ENCODE results near the gene SCD. TPM values are rescaled to one million over a fixed set of nuclear protein-coding genes. Genes with fewer than 3 reads are reported as not detected.

The SCD gene
- polyA plus RNA-seq, 2 donors = 57.6 to 73.1 TPM

- H3K27ac ChIP-seq (ENCODE audit: low read depth in 2 of 2, low read length in 1 of 2) = no peak overlapping the region
- H3K36me3 ChIP-seq (ENCODE audit: control insufficient read depth in 2 of 2, insufficient read depth in 2 of 2, low read length in 1 of 2) = peaks cover 0 to 3% of the 10 kb centered on the region in 2 donors
- no peak overlapping the region for H3K4me3 ChIP-seq (ENCODE audit: low read depth in 1 of 2, low read length in 2 of 2)
- no peaks in the 10 kb centered on the region for H3K9me3 ChIP-seq (ENCODE audit: control insufficient read depth in 2 of 2, insufficient read depth in 1 of 2, low read depth in 1 of 2, low read length in 1 of 2)
- H3K27me3 ChIP-seq (ENCODE audit: control insufficient read depth in 1 of 2, insufficient read depth in 2 of 2, low read length in 2 of 2) = no peaks in the 10 kb centered on the region
- no peaks in the 10 kb centered on the region for H3K4me1 ChIP-seq (ENCODE audit: control insufficient read depth in 2 of 2, insufficient read depth in 2 of 2, low read length in 1 of 2)
- WGBS, 2 donors = 95 to 98% methylated on average over 3 of the region's 3 CpGs
Observed at GRCh38 chr10:100380400-100380799, 33.4 kb downstream of the SCD start.

- WGBS, 2 donors = 94 to 95% methylated on average over 13 of the region's 13 CpGs
- Histone ChIP-seq H3K36me3 (ENCODE audit: control insufficient read depth in 2 of 2, insufficient read depth in 2 of 2, low read length in 1 of 2) (peaks cover 0 to 3% of the 10 kb centered on the region in 2 donors), H3K4me3 (ENCODE audit: low read depth in 1 of 2, low read length in 2 of 2) (no peak overlapping the region), H3K4me1 (ENCODE audit: control insufficient read depth in 2 of 2, insufficient read depth in 2 of 2, low read length in 1 of 2) (no peaks in the 10 kb centered on the region), H3K9me3 (ENCODE audit: control insufficient read depth in 2 of 2, insufficient read depth in 1 of 2, low read depth in 1 of 2, low read length in 1 of 2) (no peaks in the 10 kb centered on the region), H3K27me3 (ENCODE audit: control insufficient read depth in 1 of 2, insufficient read depth in 2 of 2, low read length in 2 of 2) (no peaks in the 10 kb centered on the region), H3K27ac (ENCODE audit: low read depth in 2 of 2, low read length in 1 of 2) (no peak overlapping the region)
Observed at GRCh38 chr10:100382553-100382952, 35.5 kb downstream of the SCD start.

- Histone ChIP-seq H3K36me3 (ENCODE audit: control insufficient read depth in 2 of 2, insufficient read depth in 2 of 2, low read length in 1 of 2) (peaks cover 0 to 3% of the 10 kb centered on the region in 2 donors), H3K9me3 (ENCODE audit: control insufficient read depth in 2 of 2, insufficient read depth in 1 of 2, low read depth in 1 of 2, low read length in 1 of 2) (no peaks in the 10 kb centered on the region)
- 93 to 95% methylated on average over 2 of the region's 2 CpGs for WGBS, 2 donors
Observed at GRCh38 chr10:100383251-100383650, 36.2 kb downstream of the SCD start.

GRCh38 chr10:100391163-100392002 is 44.4 kb downstream of the SCD start:
- no peak overlapping the region for H3K4me3 ChIP-seq (ENCODE audit: low read depth in 1 of 2, low read length in 2 of 2)
- no peaks in the 10 kb centered on the region for H3K9me3 ChIP-seq (ENCODE audit: control insufficient read depth in 2 of 2, insufficient read depth in 1 of 2, low read depth in 1 of 2, low read length in 1 of 2)
- H3K27ac ChIP-seq (ENCODE audit: low read depth in 2 of 2, low read length in 1 of 2) = no peak overlapping the region
- H3K4me1 ChIP-seq (ENCODE audit: control insufficient read depth in 2 of 2, insufficient read depth in 2 of 2, low read length in 1 of 2) = no peaks in the 10 kb centered on the region
- 67 to 73% methylated on average over 4 of the region's 4 CpGs for WGBS, 2 donors
- no peaks in the 10 kb centered on the region for H3K36me3 ChIP-seq (ENCODE audit: control insufficient read depth in 2 of 2, insufficient read depth in 2 of 2, low read length in 1 of 2)
- no peaks in the 10 kb centered on the region for H3K27me3 ChIP-seq (ENCODE audit: control insufficient read depth in 1 of 2, insufficient read depth in 2 of 2, low read length in 2 of 2)

More at GRCh38 chr10:100383251-100383650, 36.2 kb downstream of the SCD start:
- H3K4me3 ChIP-seq (ENCODE audit: low read depth in 1 of 2, low read length in 2 of 2) = no peak overlapping the region
- no peaks in the 10 kb centered on the region for H3K27me3 ChIP-seq (ENCODE audit: control insufficient read depth in 1 of 2, insufficient read depth in 2 of 2, low read length in 2 of 2)
- H3K4me1 ChIP-seq (ENCODE audit: control insufficient read depth in 2 of 2, insufficient read depth in 2 of 2, low read length in 1 of 2) = no peaks in the 10 kb centered on the region
- H3K27ac ChIP-seq (ENCODE audit: low read depth in 2 of 2, low read length in 1 of 2) = no peak overlapping the region

GRCh38 chr10:100392686-100393003 is 45.6 kb downstream of the SCD start:
- H3K27ac ChIP-seq (ENCODE audit: low read depth in 2 of 2, low read length in 1 of 2) = no peak overlapping the region
- H3K27me3 ChIP-seq (ENCODE audit: control insufficient read depth in 1 of 2, insufficient read depth in 2 of 2, low read length in 2 of 2) = no peaks in the 10 kb centered on the region
- no peak overlapping the region for H3K4me3 ChIP-seq (ENCODE audit: low read depth in 1 of 2, low read length in 2 of 2)
- 96 to 100% methylated on average over 1 of the region's 1 CpG for WGBS, 2 donors
- H3K36me3 ChIP-seq (ENCODE audit: control insufficient read depth in 2 of 2, insufficient read depth in 2 of 2, low read length in 1 of 2) = no peaks in the 10 kb centered on the region
- H3K4me1 ChIP-seq (ENCODE audit: control insufficient read depth in 2 of 2, insufficient read depth in 2 of 2, low read length in 1 of 2) = no peaks in the 10 kb centered on the region
- no peaks in the 10 kb centered on the region for H3K9me3 ChIP-seq (ENCODE audit: control insufficient read depth in 2 of 2, insufficient read depth in 1 of 2, low read depth in 1 of 2, low read length in 1 of 2)

- Histone ChIP-seq H3K9me3 (ENCODE audit: control insufficient read depth in 2 of 2, insufficient read depth in 1 of 2, low read depth in 1 of 2, low read length in 1 of 2) (no peaks in the 10 kb centered on the region), H3K36me3 (ENCODE audit: control insufficient read depth in 2 of 2, insufficient read depth in 2 of 2, low read length in 1 of 2) (no peaks in the 10 kb centered on the region), H3K27me3 (ENCODE audit: control insufficient read depth in 1 of 2, insufficient read depth in 2 of 2, low read length in 2 of 2) (no peaks in the 10 kb centered on the region), H3K4me3 (ENCODE audit: low read depth in 1 of 2, low read length in 2 of 2) (no peak overlapping the region), H3K27ac (ENCODE audit: low read depth in 2 of 2, low read length in 1 of 2) (no peak overlapping the region), H3K4me1 (ENCODE audit: control insufficient read depth in 2 of 2, insufficient read depth in 2 of 2, low read length in 1 of 2) (no peaks in the 10 kb centered on the region)
- WGBS, 2 donors = 92 to 96% methylated on average over 2 of the region's 2 CpGs
Observed at GRCh38 chr10:100395626-100396025, 48.6 kb downstream of the SCD start.

- WGBS, 2 donors = 92% methylated on average over 4 of the region's 4 CpGs
- Histone ChIP-seq H3K27ac (ENCODE audit: low read depth in 2 of 2, low read length in 1 of 2) (no peak overlapping the region), H3K27me3 (ENCODE audit: control insufficient read depth in 1 of 2, insufficient read depth in 2 of 2, low read length in 2 of 2) (no peaks in the 10 kb centered on the region), H3K4me3 (ENCODE audit: low read depth in 1 of 2, low read length in 2 of 2) (no peak overlapping the region), H3K36me3 (ENCODE audit: control insufficient read depth in 2 of 2, insufficient read depth in 2 of 2, low read length in 1 of 2) (no peaks in the 10 kb centered on the region), H3K4me1 (ENCODE audit: control insufficient read depth in 2 of 2, insufficient read depth in 2 of 2, low read length in 1 of 2) (no peaks in the 10 kb centered on the region), H3K9me3 (ENCODE audit: control insufficient read depth in 2 of 2, insufficient read depth in 1 of 2, low read depth in 1 of 2, low read length in 1 of 2) (no peaks in the 10 kb centered on the region)
Observed at GRCh38 chr10:100396605-100397004, 49.6 kb downstream of the SCD start.

GRCh38 chr10:100401631-100402328 is 54.7 kb downstream of the SCD start:
- WGBS, 2 donors = 54% methylated on average over 4 of the region's 4 CpGs
- H3K27ac ChIP-seq (ENCODE audit: low read depth in 2 of 2, low read length in 1 of 2) = no peak overlapping the region

GRCh38 chr10:100403734-100404133 is 56.7 kb downstream of the SCD start:
- 57 to 62% methylated on average over 3 of the region's 3 CpGs for WGBS, 2 donors
- H3K36me3 ChIP-seq (ENCODE audit: control insufficient read depth in 2 of 2, insufficient read depth in 2 of 2, low read length in 1 of 2) = no peaks in the 10 kb centered on the region
- peaks cover 0 to 3% of the 10 kb centered on the region in 2 donors for H3K9me3 ChIP-seq (ENCODE audit: control insufficient read depth in 2 of 2, insufficient read depth in 1 of 2, low read depth in 1 of 2, low read length in 1 of 2)
- no peaks in the 10 kb centered on the region for H3K27me3 ChIP-seq (ENCODE audit: control insufficient read depth in 1 of 2, insufficient read depth in 2 of 2, low read length in 2 of 2)
- no peaks in the 10 kb centered on the region for H3K4me1 ChIP-seq (ENCODE audit: control insufficient read depth in 2 of 2, insufficient read depth in 2 of 2, low read length in 1 of 2)
- H3K27ac ChIP-seq (ENCODE audit: low read depth in 2 of 2, low read length in 1 of 2) = no peak overlapping the region
- no peak overlapping the region for H3K4me3 ChIP-seq (ENCODE audit: low read depth in 1 of 2, low read length in 2 of 2)

More at GRCh38 chr10:100401631-100402328, 54.7 kb downstream of the SCD start:
- H3K36me3 ChIP-seq (ENCODE audit: control insufficient read depth in 2 of 2, insufficient read depth in 2 of 2, low read length in 1 of 2) = no peaks in the 10 kb centered on the region
- peaks cover 0 to 3% of the 10 kb centered on the region in 2 donors for H3K9me3 ChIP-seq (ENCODE audit: control insufficient read depth in 2 of 2, insufficient read depth in 1 of 2, low read depth in 1 of 2, low read length in 1 of 2)
- no peaks in the 10 kb centered on the region for H3K27me3 ChIP-seq (ENCODE audit: control insufficient read depth in 1 of 2, insufficient read depth in 2 of 2, low read length in 2 of 2)
- H3K4me1 ChIP-seq (ENCODE audit: control insufficient read depth in 2 of 2, insufficient read depth in 2 of 2, low read length in 1 of 2) = no peaks in the 10 kb centered on the region
- no peak overlapping the region for H3K4me3 ChIP-seq (ENCODE audit: low read depth in 1 of 2, low read length in 2 of 2)

Measured in esophagus (tissue), 2 donors.